Embryonic facial prominence (tissue), 1 donor: Measurements from ENCODE around the gene CUL9.
"Not testable (repeated sequence)": the region's sequence is repeated elsewhere in the genome, so short reads cannot be mapped to it uniquely, and the experiment has no call there.

Experiments
- DNase-seq: peaks from one replicate; pipeline ENCODE4 v3.0.0-alpha.2; 2016; ENCODE audit errors: extremely low spot score

The CUL9 gene

GRCh38 chr6:43181942-43182860, at the start of gene CUL9:
TSS of gene CUL9 (plus strand) at chr6:43182196. CDS start at chr6:43184311, 2,115 bp downstream.
- no peak for DNase-seq

GRCh38 chr6:43138267-43138666, 43.7 kb upstream of the CUL9 start:
- no peak for DNase-seq

GRCh38 chr6:43139973-43140372, 42.0 kb upstream of the CUL9 start:
- DNase-seq = not testable (repeated sequence)

- DNase-seq = no peak
These were observed 40.4 kb upstream of the CUL9 start for GRCh38 chr6:43141644-43142043.

- no peak for DNase-seq
These were observed 39.9 kb upstream of the CUL9 start for GRCh38 chr6:43142101-43142500.

GRCh38 chr6:43143235-43144128, 38.5 kb upstream of the CUL9 start:
- peak; percentile 87 for DNase-seq

GRCh38 chr6:43144879-43145278, 37.1 kb upstream of the CUL9 start:
- no peak for DNase-seq

GRCh38 chr6:43146261-43146660, 35.7 kb upstream of the CUL9 start:
- no peak for DNase-seq

- no peak for DNase-seq
These were observed 35.0 kb upstream of the CUL9 start for GRCh38 chr6:43146709-43147688.

- no peak for DNase-seq
These were observed 34.1 kb upstream of the CUL9 start for GRCh38 chr6:43147691-43148477.

- no peak for DNase-seq
These were observed 32.7 kb upstream of the CUL9 start for GRCh38 chr6:43149265-43149664.

GRCh38 chr6:43150051-43150751, 31.8 kb upstream of the CUL9 start:
- no peak for DNase-seq

GRCh38 chr6:43159599-43159998, 22.4 kb upstream of the CUL9 start:
- DNase-seq = no peak

GRCh38 chr6:43163899-43164298, 18.1 kb upstream of the CUL9 start:
- no peak for DNase-seq

- peak; percentile 84 for DNase-seq
These were observed 11.5 kb upstream of the CUL9 start for GRCh38 chr6:43170417-43170930.

GRCh38 chr6:43170931-43171706, 10.9 kb upstream of the CUL9 start, which contains the start of gene SRF:
TSS of gene SRF (plus strand) at chr6:43171269. CDS start at chr6:43171657, 388 bp downstream.
- DNase-seq = peak; percentile 98

GRCh38 chr6:43171707-43172103, 10.3 kb upstream of the CUL9 start:
- DNase-seq = no peak

GRCh38 chr6:43172104-43173007, 9.6 kb upstream of the CUL9 start:
- no peak for DNase-seq
